COLO668 (cell line): ENCODE results near the gene SLC25A21.

Source experiments
- DNase-seq: peaks from one replicate; lab custom pipeline; 2025; ENCODE audit not compliant: unreplicated experiment; lab: John Stamatoyannopoulos, UW

The SLC25A21 gene

GRCh38 chr14:37048666-37049071, 123.7 kb downstream of the SLC25A21 start:
- DNase-seq: no peak

GRCh38 chr14:37047996-37048395, 124.4 kb downstream of the SLC25A21 start:
- DNase-seq: no peak

GRCh38 chr14:37047226-37047625, 125.2 kb downstream of the SLC25A21 start:
- DNase-seq: no peak

GRCh38 chr14:37046815-37047214, 125.6 kb downstream of the SLC25A21 start:
- no peak for DNase-seq

- DNase-seq: no peak
Measured at GRCh38 chr14:37045340-37046061, 126.9 kb downstream of the SLC25A21 start.

GRCh38 chr14:37037636-37038387, 134.6 kb downstream of the SLC25A21 start:
- DNase-seq: no peak

GRCh38 chr14:37036669-37037341, 135.6 kb downstream of the SLC25A21 start:
- no peak for DNase-seq

- no peak for DNase-seq
Measured at GRCh38 chr14:37035401-37035800, 137.0 kb downstream of the SLC25A21 start.

- DNase-seq: no peak
Measured at GRCh38 chr14:37034410-37035285, 137.8 kb downstream of the SLC25A21 start.

- DNase-seq: no peak
Measured at GRCh38 chr14:37032863-37033262, 139.5 kb downstream of the SLC25A21 start.

GRCh38 chr14:37027188-37027824, 145.1 kb downstream of the SLC25A21 start:
- DNase-seq: no peak

GRCh38 chr14:37023875-37024565, 148.4 kb downstream of the SLC25A21 start:
- DNase-seq: no peak

GRCh38 chr14:37021390-37021789, 151.0 kb downstream of the SLC25A21 start:
- DNase-seq: no peak

GRCh38 chr14:37019488-37019887, 152.9 kb downstream of the SLC25A21 start:
- DNase-seq: no peak

GRCh38 chr14:37018571-37019240, 153.7 kb downstream of the SLC25A21 start:
- no peak for DNase-seq

- no peak for DNase-seq
Measured at GRCh38 chr14:37013078-37013477, 159.3 kb downstream of the SLC25A21 start.

- no peak for DNase-seq
Measured at GRCh38 chr14:36998686-36999085, 173.7 kb downstream of the SLC25A21 start.

GRCh38 chr14:36997843-36998242, 174.6 kb downstream of the SLC25A21 start:
- no peak for DNase-seq

GRCh38 chr14:36996857-36997590, 175.4 kb downstream of the SLC25A21 start:
- no peak for DNase-seq
